Skin epidermis (tissue), 12 donors: Measurements from ENCODE around the gene SCGB1C2.
"Not testable (repeated sequence)": the region's sequence is repeated elsewhere in the genome, so short reads cannot be mapped to it uniquely, and the experiment has no call there.

Experiments
- H3K27ac ChIP-seq, 21 experiments: fragments of 200-600 bp; sonication (generic) in 11 of 21; one replicate each; pipeline ENCODE4 v1.5.0; 2020; ENCODE audit warnings: mild to moderate bottlenecking in 3 of 21, inconsistent platforms in 2 of 21, moderate library complexity in 2 of 21
- H3K4me3 ChIP-seq, 7 experiments: fragments of 200-600 bp; sonication (generic) in 2 of 7; one replicate each; pipeline ENCODE4 v1.5.0; 2020; ENCODE audit warnings: inconsistent platforms in 2 of 7, mild to moderate bottlenecking in 2 of 7, moderate library complexity in 1 of 7

The SCGB1C2 gene

DNA sequence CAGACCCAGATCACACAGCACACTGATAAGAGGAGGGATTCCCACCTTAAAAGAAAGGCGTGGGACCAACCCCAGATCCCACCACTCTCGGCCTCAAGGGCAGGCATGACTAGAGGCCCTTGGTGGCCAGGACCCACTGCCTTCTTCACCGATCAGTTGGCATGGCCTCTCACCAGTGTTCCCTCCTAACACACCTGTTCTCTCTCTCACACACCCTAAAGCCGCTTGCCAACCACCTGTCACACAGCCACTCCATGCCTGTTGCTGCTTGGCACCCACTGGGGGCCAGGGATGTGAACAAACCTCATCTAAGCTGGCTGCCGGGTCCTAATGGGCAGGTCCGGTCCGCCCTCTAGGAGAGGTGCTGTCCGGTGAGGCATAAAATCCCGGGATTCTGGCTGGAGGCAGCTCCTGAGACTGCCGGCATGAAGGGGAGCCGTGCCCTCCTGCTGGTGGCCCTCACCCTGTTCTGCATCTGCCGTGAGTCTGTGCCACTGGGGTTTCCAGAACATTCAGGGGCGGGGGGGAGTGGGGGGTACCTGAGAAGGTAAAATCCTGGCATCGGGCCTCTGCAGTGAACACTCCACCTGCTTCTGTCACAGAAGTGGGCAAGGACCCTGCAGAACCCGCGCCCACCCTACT, at the start of gene SCGB1C2:
Gene SCGB1C2, plus strand, starts transcription at position 404 of the 642 bp plus-strand sequence. Its CDS starts 22 bp downstream, at position 426.
- not testable (repeated sequence) for H3K27ac ChIP-seq, H3K4me3 ChIP-seq

DNA sequence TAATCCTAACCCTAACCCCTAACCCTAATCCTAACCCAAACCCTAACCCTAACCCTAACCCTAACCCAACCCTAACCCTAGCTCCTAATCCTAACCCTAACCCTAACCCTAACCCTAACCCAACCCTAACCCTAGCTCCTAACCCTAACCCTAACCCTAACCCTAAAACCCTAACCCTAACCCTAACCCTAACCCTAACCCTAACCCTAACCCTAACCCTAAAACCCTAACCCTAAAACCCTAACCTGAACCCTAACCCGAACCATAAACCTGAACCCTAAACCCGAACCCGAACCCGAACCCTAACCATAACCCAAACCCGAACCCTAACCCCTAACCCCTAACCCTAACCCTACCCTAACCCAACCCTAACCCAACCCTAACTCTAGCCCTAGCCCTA, 24.3 kb upstream of the SCGB1C2 start:
- not testable (repeated sequence) for H3K4me3 ChIP-seq, H3K27ac ChIP-seq

DNA sequence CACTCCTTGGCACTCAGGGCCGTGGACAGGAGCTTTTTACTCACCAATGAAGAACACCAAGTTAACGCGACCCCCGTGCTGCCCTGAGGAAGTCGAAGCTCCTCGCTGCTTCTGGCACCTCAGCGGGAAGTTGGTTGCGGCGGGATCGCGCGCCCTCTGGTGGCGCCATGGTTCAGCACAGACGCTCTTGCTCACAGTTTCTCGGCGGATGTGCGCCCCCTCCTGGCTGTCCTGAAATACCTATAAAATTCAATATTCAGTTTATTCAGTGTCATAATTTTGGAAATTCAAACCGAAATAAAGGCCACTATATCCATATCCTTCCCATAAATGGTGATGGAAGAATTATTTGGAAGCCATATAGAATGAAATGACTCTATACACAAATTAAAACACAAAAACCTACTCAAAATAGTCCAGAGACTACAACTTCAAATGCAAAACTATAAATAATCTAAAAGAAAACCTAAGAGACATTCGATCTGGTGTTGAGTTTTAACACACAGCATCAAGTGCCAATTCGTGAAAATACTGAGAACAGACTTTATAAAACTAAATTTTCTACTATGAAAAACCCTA, 18.9 kb upstream of the SCGB1C2 start:
- H3K4me3 ChIP-seq, H3K27ac ChIP-seq: not testable (repeated sequence)

DNA sequence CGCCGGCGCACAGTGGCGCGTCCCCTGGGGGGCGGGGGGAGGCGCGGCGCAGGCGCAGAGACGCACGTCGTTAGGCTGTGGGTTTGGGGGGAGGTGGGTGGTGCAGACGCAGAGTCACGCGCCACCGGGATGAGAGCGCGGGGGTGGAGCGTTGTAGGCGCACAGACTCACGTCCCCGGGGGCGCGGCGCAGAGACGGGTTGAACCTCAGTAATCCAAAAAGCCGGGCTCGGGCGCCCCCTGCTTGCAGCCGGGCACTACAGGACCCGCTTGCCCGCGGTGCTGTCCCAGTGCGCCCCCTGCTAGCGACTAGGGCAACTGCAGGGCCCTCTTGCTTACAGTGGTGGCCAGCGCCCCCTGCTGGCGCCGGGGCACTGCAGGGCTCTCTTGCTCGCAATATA, 3.4 kb upstream of the SCGB1C2 start:
- H3K27ac ChIP-seq, H3K4me3 ChIP-seq: not testable (repeated sequence)

DNA sequence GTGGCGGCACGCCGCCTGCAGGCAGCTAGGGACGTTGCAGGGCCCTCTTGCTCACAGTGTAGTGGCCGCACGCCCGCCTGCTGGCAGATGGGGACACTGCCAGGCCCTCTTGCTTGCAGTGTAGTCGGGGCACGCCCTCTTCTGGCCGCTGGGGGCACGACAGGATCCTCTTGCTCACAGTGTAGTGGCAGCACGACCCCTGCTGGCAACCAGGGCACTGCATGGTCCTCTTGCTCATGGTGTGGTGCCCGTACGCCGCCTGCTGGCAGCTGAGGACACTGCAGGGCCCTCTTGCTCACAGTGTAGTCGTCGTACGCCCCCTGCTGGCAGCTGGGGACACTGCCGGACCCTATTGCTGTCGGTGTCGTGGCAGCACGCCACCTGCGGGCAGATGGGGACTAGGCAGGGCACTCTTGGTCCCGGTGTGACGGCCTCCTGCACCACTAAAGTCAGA, 3.0 kb upstream of the SCGB1C2 start:
- H3K4me3 ChIP-seq, H3K27ac ChIP-seq: not testable (repeated sequence)

DNA sequence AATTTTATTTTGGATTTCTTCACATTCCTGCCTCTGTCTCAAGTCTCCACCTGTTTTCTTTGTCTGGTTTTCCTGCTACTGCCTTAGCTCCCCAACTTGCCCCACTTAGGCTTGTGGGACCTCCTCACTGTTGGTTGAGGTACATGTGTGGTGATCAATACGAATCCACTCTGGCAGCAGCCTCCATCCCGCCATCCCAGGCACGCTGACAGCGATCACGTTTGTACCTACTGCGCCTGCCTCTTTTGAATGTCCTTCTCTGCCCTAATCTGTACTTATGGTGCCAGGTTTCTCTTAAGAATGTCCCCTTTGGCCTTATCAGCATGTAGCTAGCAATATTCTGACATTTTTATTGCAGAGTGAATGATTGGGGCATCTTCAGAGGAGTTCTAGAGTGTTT, 2.3 kb upstream of the SCGB1C2 start:
- H3K4me3 ChIP-seq: not testable (repeated sequence)

DNA sequence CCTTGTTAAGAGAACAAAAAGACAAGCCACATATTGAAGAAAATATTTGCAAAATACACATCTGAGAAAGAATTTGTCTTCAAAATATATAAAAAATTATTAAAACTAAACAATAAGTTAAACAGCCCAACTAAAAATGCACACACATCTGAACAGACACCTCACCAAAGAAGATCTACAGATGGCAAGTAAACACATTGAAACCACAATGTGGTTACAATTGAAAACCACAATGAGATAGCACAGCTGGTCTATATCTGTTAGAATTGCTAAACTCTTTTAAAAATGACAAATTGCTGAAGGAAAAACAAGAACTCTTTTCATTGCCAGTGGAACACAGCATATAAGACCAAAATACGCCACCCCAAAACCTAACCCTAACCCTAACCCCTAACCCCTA, 1.5 kb upstream of the SCGB1C2 start:
- H3K4me3 ChIP-seq, H3K27ac ChIP-seq: not testable (repeated sequence)

More for the DNA sequence above, 2.3 kb upstream of the SCGB1C2 start:
- H3K27ac ChIP-seq: not testable (repeated sequence)

DNA sequence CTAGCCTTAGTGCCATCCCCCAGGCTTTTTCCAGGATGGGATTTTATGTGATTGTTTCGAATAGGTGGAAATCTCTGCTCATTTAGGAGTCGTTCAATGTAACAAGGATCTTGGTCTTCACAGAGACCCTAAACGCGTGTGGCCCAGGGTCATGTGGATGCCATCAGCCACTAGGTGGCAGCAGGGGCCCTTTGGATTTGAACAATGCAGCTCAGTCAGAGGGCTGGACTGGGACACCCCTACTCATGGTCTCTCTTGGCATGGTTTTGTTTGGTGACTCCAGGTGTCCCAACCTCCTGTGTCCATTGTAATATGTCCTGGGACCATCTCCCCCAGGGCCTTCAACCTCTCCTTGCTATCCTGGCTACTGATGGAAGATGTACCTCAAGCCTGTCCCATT, 838 bp upstream of the SCGB1C2 start:
- not testable (repeated sequence) for H3K4me3 ChIP-seq, H3K27ac ChIP-seq

DNA sequence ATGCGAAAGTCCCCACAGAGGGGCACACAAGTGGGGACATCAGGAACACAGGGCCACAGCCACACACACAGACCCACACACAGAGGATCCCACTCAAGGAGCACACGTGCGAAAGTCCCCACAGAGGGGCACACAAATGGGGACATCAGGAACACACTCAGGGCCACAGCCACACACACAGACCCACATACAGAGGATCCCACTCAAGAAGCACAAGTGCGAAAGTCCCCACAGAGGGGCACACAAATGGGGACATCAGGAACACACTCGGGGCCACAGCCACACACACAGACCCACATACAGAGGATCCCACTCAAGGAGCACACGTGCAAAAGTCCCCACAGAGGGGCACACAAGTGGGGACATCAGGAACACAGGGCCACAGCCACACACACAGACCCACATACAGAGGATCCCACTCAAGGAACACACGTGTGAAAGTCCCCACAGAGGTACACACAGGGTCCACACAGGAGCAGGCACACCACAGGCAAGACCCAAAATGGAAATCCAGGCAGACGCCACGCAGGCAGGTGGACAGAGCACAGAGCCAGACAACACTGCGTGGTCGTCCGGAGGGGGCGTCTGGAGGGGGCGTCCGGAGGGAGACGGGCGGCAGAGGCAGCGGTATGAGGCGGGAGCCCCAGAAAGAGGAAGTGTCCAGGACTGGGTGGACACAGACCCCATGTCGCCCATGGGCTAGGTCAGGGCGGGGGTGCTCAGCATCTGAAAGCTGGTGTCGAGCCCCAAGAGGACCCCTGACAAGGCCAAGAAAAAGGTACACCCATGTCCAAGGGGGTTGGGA, 2.2 kb downstream of the SCGB1C2 start:
- not testable (repeated sequence) for H3K4me3 ChIP-seq, H3K27ac ChIP-seq

DNA sequence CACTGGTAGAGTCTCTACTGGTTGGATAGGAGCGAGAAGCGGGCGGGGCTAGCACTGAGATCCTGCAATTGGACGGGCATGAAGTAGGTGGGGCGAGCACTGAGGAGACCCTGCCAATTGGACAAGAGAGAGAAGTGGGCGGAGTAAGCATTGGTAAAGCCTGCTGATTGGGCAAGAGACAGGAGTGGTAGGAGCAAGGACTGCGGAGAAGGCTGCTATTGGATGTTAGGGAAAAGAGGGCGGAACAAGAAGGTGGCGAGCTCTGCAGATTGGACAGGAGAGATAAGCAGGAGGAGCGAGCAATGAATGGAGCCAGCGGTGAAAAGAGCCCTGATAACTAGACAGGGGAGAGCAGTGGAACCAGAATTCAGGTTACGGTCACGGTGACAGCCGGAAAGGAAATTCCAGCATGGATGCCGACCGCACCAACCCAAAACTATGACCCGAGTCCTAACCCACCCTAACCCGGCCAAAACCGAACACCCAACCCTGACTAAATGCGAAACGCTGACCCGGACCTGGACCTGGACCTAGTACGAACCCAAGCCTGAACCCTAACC, 4.8 kb downstream of the SCGB1C2 start:
- no peak overlapping the region for H3K4me3 ChIP-seq

DNA sequence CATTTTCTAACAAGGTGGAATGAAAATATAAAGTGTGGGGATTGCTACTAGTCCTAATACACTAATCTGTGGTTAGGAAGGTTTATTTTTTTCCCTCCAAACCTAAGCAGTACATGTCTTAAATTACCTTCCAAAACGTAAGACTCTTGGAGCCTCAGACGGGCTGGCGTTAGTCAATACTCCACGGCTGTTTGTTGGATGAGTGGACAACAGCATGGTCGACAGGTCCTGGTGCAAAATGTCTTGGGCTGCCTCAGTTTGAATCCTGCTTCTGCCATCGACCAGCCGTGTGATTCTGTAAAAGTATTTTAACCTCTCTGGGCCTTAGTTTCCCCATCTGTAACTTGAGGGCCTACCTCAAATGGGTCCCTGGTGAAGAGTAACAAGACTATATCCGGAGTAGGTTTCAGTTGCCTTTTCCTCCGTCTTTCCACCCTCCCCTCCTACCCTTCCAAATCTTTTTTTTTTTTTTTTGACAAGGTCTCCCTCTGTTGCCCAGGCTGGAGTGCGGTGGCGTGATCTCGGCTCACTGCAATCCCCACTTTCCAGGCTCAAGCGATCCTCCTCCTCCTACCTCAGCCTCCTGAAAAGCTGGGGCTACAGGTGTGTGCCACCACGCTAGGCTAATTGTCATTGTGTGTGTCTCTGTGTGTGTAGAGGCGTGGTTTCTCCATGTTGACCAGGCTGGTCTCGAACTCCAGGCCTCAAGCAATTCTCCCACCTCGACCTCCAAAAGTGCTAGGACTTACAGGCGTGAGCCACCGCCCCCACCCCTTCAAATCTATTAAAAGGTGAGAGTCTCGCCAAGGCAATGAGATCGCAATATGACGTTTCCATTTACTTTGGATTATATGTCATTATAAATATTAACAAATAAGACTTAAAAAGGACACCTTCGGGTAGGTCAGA, 5.8 kb downstream of the SCGB1C2 start:
- no peak overlapping the region for H3K27ac ChIP-seq
- no peak overlapping the region for H3K4me3 ChIP-seq

More for the DNA sequence above, 4.8 kb downstream of the SCGB1C2 start:
- no peak overlapping the region for H3K27ac ChIP-seq

DNA sequence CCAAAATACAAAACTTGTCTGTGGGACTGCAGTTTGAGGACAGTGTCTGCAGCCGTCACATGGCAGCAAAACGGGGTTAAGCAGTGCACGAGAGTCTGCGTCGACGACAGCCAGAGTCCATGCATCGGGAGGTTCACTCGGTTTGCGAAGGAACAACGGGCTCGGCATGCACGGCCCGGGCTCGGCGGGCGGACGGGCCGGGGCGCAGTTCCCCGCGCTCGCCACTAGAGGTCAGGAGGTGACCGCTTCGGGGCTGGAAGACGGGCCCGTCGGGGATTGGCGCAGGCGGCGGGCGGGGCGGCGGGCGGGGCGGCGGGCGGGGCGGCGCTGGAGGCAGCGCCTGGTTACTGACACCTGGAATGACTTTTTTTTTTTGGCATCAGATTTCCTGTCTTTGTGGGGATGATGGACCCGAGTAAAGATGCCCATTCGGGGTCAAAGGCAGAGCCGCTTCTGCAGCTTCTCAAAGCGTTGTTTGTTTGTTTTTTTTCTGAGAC, 6.5 kb downstream of the SCGB1C2 start:
- H3K27ac ChIP-seq: no peak overlapping the region
- H3K4me3 ChIP-seq: no peak overlapping the region

DNA sequence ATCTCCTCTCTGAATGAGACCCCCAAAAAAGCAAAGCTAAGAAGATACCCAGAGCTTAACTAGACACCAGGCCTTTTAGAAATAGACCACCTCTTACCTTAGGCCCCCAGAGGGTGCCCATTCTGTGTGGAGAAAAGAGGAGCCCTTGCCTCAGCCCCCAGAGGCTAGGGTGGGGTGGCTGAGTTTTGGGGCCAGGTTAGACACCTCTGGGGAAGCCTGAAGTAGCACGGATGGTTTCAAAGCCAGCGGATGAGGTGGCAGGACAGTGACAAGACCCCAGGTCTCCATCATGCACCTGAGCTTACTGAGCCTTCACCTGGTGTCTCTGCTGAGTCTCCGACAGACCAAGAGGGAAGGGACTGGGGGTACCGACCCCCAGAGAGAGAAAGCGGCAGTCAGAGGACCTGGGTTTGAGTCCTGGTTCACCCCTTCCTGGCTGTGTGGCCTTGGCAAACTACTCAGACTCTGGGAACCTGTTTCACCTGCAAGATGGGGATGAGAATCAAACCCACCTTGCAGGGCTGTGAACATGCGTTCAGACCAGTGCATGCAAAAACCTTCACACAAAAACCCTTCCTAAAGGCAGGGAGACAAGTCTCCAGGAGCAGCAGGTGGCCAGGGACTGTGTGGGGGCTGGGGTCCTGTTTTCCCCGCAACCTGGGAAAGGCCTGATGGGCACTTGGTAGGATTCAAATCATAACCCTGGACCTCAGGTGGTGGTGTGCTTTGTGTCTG, 7.7 kb downstream of the SCGB1C2 start:
- no peak overlapping the region for H3K4me3 ChIP-seq
- no peak overlapping the region for H3K27ac ChIP-seq

DNA sequence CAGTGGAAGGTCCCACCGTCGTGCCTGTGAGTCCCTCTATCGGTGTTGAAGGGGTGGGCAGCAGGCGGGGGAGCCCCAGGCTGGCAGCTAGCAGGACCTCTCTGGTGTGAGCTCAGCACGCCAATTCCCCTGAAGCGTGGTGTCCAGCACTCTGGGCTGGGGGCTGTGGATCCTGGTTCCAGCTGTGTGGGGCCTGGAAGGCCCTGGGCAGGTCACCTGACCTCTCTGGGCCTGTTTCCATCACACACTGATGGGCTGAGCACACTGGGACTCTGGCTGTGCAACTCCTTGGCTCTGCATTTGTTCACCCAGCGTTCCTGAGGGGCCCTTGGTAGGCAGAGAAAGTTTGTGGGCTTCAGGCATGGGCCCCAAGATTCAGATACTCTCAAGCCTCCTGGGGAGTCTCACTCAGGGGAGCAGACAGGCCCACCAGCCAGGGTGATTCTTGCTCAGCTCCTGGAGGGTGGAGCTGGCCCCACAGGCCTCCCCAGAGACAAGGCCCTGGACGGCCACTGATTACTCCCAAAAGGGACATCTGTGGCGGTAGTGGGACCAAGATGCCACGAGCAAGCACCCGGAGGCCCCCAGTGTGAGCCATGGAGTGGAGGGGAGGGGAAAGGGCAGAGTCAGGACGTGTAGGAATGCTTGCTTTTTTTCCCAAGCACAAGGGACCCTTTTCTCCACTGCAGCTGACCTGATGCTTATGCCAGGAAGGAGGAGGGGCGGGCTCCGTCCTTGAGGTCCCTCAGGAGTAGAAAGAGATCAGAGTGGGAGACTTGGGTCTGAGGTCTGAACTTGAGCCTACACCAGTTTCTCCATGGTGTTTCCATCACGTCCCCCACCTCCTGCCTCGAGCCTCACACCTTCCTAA, 8.5 kb downstream of the SCGB1C2 start:
- H3K27ac ChIP-seq: no peak overlapping the region
- no peak overlapping the region for H3K4me3 ChIP-seq

DNA sequence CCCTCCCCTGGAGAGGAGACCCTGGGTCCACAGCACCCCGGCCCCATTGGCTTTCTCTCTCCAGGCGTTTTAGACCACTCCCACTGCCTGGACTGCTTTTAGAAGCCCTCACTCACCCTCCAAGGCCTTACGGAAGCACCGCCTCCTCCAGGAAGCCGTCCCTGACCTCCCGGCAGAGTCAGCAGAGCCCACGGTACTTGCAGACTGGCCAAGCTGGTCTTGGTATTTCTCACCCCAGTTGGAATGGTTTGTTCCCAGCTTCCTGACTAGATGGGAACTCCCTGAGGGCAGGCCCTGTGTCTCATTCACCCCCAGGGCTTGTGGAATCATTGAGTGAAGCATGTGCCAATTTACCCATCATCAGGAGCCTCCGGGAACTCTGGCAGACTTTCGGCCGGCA, 9.2 kb downstream of the SCGB1C2 start:
- no peak overlapping the region for H3K27ac ChIP-seq

DNA sequence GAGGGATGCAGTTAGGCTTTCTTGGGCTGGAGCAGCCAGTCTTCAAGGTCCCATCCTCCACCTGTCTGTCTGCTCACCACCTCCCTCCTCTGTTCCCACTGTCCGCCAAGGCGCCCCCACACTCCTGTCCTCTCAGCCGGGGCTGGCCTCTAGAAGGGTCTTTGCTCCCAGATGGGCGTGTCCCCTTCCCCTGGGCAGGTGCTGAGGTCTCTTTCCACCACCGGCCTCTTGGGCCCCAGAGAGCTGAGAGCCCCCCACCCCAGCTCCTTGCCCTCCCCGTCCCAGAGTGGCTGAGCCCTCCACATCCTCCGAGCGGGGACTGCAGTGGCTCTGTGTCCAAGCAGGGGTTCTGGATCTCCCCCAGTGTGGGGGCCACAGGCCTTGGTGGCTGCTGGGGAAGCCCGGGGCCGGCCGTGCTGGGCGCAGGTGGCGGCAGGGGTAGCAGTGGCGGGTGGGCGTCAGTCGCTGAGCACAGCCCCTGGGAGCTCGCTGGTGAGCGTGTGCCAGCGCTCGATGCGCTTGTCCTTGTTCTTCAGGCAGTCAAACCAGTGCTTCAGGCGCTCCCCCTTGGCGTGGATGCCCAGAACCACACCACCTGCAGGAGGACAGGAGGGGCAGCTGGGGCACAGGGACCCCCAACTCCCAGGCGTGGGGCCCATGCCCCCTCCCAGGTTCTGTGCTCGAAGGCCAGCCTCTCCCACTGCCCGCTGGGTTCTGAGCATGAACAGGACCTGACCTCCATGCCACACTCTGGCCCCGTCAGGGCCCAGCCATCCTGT, 9.8 kb downstream of the SCGB1C2 start:
- Histone ChIP-seq H3K27ac (no peak overlapping the region), H3K4me3 (no peak overlapping the region)

More for the DNA sequence above, 9.2 kb downstream of the SCGB1C2 start:
- no peak overlapping the region for H3K4me3 ChIP-seq
